GM19438 (cell line): ENCODE measurements around the gene TPP1.

Experiments used
- ATAC-seq: cut with Tn5 transposase; IDR thresholded peaks from one replicate; pipeline ENCODE4 v1.9.1; 2021; ENCODE audit warnings: low read depth; ENCODE audit not compliant: unreplicated experiment

TPP1 gene

DNA sequence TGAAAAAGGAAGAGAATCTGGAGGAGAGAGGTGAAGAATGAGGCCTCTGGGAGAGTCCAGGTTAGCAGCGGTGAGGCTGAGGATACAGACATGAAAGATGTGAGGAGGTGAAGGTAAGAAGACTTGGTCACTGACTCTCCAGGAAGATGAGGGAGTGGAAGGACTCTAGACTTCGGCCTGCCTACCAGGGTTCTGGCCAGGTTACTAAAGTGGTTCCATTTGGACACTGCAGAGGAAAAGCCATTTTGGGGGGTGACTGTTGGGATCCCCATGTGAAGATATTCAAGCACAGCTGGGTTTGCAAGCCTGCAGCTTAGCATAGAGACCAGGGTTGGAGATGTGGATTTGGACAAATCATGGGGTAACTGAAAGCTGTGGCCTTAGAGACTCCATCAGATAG lies 28.6 kb upstream of the TPP1 start:
- ATAC-seq, result no peak

GRCh38 chr11:6646918-6647679 lies 27.9 kb upstream of the TPP1 start:
- ATAC-seq, result peak; percentile 98

DNA sequence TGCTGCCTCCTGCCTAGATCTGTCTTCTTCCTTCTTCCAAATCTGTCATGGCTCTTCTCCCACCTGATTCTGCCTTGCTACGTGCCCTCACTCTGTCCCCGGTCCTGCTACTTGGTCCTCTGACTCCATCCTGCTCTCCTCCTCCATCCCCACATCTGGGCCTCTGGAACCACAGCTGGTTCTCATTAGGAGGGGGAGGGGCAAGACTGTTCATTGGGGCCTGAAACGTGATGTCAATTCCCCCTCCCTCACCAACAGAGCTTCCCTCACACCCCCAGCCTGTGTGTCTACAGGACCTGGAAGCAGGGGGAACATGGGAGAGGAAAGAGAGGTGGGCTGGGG lies 27.3 kb upstream of the TPP1 start:
- no peak for ATAC-seq

DNA sequence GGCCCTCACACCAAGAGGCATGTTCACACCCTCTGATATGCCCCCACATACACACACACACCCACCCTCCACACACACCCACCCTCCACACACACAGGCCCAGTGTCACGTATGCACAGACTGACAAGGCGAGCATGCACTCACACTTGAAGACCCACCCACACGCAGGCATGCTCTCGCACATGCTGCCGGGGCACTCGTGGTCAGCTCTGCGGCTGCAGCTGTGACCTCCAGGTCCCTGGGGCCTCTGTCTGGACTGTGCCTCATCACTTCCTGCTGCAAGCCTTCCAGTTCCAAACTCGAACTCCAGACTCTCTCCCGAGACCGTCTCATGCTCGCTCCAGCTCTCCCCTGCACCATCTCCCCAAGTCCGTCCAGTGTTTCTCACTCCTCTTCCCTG lies 26.8 kb upstream of the TPP1 start:
- no peak for ATAC-seq

GRCh38 chr11:6642957-6643356 lies 23.7 kb upstream of the TPP1 start:
- ATAC-seq, result no peak

GRCh38 chr11:6640985-6641701 lies 21.9 kb upstream of the TPP1 start:
- ATAC-seq, result no peak

GRCh38 chr11:6640036-6640984 lies 21.1 kb upstream of the TPP1 start:
- no peak for ATAC-seq

DNA sequence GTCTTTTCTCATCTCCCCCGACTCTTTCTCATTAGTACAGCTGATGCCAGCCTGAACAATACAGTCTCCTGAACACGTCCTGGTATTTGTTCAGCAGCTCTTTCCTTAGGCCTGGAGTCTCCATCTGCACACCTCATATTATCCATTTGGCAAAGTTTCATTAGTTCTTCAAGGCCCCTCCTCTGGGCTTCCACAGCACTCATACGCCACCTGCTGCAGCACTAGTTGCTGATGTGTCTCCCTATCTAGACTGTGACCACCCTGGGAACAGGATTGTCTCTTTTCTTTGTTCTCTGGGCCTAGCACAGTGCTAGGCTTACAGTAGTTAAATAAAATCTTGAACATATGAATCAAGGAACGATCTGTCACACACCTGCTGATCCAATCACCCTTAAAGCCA lies 19.2 kb upstream of the TPP1 start:
- ATAC-seq, result no peak

DNA sequence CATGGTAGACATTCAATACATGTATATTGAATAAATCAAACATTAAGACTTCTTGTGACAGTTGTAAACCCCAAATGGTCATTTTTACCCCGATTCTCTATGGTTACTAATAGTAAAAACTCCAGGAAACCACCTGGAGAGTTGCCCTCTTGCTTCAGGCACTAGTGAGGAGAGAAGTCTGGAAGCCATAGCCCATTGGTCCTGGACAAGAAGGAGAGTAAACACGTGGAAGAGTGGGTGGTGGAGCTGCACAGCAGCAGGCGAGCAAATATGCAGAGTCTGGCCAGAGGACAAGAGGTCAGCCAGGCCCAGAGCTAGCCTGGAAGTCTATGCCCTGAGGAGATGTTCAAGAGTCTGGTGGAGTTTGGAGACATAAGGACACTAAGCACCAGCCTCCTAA lies 18.6 kb upstream of the TPP1 start:
- ATAC-seq, result no peak

DNA sequence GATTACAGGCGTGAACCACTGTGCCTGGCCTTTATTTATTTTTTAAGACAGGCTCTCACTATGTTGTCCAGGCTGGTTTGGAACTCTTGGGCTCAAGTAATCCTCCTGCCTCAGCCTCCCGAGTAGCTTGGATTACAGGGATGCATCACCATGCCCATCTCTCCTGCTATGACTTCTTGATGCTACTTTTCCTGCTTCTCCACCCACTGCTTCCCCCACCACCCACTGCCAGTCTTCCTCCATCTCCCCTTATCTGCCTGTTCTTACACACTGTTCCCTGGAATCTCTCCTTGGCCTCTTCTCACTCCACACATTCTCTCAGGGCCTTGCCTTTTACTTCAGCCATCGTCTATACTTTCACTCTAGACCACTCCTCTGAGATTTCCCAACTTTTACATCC lies 17.3 kb upstream of the TPP1 start:
- ATAC-seq, result no peak

- ATAC-seq, result no peak
Measured at GRCh38 chr11:6635082-6635932, 16.1 kb upstream of the TPP1 start.

- ATAC-seq, result no peak
Measured at GRCh38 chr11:6634534-6634933, 15.3 kb upstream of the TPP1 start.

DNA sequence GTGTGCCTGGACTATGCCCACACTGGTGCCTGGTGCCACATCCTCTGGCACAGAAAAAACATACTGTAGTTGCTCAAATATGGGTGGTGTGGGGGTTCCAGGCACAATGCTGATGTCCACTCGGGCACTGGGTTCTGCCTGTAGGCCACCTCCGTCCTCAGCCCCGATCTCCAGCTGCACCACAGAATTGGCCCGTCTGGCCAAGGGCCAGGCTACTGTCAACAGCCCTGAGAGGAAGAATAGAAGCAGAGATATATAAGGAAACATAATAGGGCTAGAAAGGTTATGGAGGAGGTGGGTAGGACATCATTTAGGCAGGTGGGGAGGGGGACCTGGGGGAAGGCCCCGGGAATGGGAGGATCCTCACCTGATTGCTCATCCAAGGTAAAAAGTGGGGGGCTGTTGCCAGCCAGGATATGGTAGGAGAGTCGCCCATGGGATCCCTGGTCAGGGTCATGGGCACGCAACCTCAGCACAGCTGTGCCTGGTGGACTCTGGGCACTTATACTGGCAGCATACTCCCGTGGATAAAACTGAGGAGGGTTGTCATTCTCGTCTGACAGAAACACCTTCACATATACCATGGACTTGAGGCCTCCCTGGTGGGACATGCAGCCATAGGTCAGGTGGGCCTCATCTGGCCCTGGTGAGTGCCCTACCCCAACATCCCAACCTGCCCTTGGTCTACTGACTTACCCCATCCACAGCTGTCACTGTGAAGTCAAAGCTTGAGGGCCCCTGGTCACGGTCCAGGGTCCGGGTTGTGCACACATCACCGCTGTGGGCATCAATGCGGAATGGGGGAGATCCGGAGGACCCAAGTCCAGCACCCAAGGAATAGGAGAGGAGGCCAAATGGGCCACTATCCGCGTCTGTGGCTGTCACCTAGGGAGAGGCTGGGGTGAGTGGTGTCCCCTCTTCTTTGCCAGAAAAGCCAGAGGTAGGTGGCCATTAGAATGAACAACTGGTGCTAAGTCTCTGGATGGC lies 14.5 kb upstream of the TPP1 start:
- ATAC-seq, result no peak

DNA sequence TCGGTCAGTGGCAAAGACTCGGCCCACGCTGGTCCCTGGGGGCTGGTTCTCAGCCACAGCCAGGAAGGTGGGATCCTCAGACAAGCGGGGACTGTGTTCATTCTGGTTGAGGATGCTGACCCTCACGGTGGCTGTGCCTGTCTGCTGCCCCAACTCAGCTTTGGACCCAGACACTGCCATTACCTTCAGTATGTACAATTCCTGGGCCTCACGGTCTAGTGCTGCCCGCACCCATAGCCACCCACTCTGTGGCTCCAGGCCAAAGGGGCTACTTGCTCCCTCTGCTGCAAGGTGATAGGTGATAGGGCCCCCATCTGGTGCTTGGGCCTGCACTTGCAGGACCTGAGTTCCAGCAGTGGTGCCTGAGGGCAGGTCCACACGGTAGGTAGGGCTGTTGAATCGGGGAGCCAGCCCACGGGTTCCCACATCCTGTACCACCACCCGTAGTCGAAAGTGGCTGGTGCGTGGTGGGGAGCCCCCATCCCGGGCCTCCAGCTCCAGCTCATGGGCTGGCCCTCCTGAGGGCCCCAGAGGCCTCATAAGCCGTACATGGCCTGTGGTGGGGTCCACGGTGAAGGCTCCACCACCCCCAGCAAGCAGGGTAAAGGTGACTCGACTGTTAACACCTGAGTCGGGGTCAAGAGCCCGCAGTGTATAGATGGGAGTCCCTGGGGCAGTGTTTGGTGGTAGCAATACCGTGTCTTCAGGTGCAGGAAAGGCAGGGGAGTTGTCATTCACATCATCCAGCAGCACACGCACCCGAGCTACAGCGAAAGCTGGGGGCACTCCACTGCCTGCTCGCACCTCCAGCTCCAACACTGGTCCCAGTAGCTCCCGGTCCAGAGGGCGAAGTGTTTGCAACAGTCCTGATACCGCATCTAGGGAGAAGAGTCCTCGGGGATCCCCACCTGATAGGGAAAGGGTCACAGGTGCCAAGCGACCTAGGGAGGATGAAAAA lies 13.2 kb upstream of the TPP1 start:
- ATAC-seq, result no peak

DNA sequence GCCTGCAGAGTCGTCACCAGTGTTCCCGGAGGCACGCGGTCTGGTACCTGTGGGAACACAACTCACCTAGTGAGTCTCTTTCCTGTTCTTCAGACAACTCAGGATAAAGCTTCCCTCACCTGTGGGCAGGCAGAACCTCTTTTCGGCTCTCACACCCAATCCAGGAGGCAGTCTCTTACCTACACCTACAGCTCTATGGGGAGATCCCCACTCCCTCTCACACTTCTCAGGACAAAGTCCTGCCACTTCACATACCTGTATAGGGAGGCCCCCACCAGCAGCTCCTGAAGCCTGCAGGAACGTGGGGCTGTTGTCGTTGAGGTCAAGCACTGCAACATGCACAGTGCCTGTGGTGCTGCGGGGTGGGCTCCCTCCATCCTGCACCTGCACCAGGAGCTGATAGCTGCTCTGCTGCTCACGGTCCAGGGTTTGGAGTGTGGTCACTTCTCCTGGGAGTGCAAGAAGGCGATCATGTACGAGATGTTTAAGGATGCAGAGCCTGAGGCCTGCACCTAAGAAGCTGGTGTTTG lies 12.2 kb upstream of the TPP1 start:
- ATAC-seq, result no peak

- no peak for ATAC-seq
Measured at GRCh38 chr11:6630632-6631291, 11.5 kb upstream of the TPP1 start.

GRCh38 chr11:6629892-6630631 lies 10.8 kb upstream of the TPP1 start:
- ATAC-seq, result no peak
